GM15510 (cell line): ENCODE results near the gene LRRC59.

Experiments used
- POLR2A ChIP-seq: IDR thresholded peaks from 3 replicates; pipeline ENCODE4 v1.6.1; 2011; ENCODE audit warnings: borderline replicate concordance; ENCODE audit not compliant: insufficient read length; ENCODE audit errors: extremely low read depth

Gene LRRC59

GRCh38 chr17:50372758-50373556, 24.4 kb downstream of the LRRC59 start, which contains the start of the genes EME1 and MRPL27:
Gene EME1, plus strand, starts transcription at chr17:50373229. Its CDS starts 1,980 bp downstream, at chr17:50375209.
Gene MRPL27, minus strand, starts transcription at chr17:50373184. Its CDS starts 14 bp downstream, at chr17:50373170.
- TF ChIP-seq POLR2A: peak; percentile 75

GRCh38 chr17:50372222-50372757, 25.0 kb downstream of the LRRC59 start:
- no peak for TF ChIP-seq POLR2A

- no peak for TF ChIP-seq POLR2A
Observed at GRCh38 chr17:50371526-50371925, 25.8 kb downstream of the LRRC59 start.

DNA sequence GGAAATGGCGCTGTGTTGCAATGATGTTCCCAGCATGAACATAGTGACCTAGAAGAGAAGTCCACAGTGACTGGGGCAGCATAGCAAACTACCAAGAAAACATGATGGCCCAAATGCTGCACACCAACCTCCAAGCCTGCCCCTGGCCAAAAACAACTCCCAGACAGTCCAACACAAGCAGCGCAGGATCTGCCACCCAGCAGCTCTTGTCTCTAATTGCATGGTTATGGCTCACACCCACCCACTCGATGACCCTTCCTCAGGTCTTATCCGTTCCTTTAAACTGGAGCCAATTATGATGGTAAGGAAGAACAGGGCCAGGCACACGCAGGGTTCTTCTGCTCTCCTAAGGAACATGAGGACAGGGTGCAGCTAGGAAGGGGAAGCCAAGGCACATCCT, 27.3 kb downstream of the LRRC59 start:
- TF ChIP-seq POLR2A: no peak

- no peak for TF ChIP-seq POLR2A
Observed at GRCh38 chr17:50367401-50367800, 29.9 kb downstream of the LRRC59 start.

DNA sequence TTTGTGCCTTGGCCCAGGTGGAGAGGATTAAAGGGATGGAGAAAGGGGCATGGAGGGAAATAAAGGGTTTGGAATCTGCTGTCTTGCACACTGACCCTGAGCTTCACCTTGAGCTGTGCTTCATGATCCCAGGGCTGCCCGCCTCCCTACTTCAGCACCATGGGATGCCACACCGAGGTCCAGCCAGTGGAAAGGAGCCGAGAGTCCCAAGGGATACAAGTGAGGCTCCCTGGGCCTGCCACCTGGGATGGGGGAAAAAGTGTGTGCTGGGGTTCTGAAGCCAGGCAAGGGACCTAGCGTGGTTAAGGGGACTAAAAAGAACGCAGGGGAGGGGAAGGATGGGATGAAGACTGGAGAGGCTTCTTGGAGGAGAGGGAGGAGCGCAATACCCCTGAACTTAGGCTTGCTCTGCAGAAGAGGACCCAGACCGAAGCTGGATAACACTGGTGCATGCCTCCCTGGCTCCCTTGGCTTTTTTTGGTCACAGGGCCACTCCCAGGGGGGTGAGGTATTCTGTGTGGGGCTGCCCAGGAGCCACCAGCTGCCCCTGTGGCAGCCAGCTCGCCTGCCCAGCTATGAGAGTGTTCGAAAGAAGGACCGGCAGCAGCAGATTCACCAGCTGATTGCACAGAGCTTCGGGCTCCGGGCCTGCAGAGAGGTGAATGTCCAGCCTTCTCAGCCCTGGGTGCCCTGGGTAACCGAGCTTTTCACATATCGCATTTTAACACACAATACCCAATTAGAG, 31.5 kb downstream of the LRRC59 start:
- TF ChIP-seq POLR2A: no peak

GRCh38 chr17:50365165-50365564, 32.2 kb downstream of the LRRC59 start:
- no peak for TF ChIP-seq POLR2A

DNA sequence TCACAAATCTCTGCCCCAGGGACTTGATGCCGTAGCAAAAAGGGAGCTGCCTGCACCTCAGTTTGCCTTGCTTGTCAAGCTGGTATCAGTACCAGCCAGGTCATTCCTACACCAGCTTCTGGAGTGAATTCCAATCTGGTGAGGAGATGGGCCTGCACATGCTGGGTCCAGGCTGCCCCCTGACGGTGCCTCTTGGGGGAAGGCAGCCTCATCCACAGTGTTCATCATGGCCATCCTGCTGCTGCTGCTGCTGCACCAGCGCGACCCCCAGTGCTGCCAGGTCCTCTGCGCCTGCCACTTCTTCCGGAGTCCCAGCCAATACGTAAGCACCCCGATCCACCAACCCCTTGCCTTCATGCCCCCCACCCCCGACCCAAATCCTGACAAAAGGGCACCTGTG, 32.6 kb downstream of the LRRC59 start:
- TF ChIP-seq POLR2A: no peak

GRCh38 chr17:50364061-50364458, 33.3 kb downstream of the LRRC59 start:
- TF ChIP-seq POLR2A: no peak

- TF ChIP-seq POLR2A: no peak
Observed at GRCh38 chr17:50363217-50364060, 33.9 kb downstream of the LRRC59 start.

GRCh38 chr17:50362661-50363060, 34.7 kb downstream of the LRRC59 start:
- no peak for TF ChIP-seq POLR2A

DNA sequence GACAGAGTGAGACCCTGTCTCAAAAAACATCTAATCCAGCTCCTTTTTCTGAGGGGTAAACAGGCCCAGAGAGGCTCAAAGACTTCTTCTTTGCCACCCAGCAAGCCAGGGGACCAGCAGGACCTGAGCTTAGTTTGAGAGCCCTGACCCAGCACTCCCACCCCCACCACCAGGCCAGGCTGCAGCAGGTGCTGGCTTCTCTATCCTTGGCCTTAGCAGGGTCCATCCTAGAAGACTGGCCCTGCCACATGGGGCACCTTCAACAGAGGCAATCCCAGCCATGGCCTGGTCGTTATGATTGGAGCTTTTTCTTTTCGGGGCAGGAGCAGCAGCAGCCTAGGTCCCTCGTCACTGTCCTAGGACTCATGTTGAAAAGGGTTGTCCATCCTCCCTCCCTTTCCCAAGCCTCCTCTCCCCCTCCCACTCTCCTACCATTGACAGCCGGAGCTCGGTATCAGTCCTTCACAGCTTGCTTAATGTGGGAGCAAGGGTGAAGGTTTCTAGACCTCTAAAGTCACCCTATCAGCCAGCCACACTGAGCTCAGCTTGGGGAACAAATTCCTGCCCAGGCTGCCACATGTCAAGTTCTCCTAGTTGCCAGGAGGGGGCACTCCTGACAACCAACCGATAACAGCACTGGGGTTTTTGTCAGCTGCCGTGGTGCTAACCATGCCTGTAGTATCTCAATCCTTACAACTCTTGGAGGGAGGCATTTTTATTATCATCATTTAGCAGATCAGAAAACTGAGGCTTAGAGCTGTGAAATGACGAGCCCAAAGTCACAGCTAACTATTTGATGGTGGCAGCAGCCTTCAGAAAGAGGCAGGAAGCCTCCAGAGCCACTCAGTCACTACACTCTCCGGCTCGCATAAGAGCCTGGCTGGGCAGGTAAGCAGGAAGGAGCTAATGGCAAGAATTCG, 35.5 kb downstream of the LRRC59 start:
- TF ChIP-seq POLR2A: no peak

DNA sequence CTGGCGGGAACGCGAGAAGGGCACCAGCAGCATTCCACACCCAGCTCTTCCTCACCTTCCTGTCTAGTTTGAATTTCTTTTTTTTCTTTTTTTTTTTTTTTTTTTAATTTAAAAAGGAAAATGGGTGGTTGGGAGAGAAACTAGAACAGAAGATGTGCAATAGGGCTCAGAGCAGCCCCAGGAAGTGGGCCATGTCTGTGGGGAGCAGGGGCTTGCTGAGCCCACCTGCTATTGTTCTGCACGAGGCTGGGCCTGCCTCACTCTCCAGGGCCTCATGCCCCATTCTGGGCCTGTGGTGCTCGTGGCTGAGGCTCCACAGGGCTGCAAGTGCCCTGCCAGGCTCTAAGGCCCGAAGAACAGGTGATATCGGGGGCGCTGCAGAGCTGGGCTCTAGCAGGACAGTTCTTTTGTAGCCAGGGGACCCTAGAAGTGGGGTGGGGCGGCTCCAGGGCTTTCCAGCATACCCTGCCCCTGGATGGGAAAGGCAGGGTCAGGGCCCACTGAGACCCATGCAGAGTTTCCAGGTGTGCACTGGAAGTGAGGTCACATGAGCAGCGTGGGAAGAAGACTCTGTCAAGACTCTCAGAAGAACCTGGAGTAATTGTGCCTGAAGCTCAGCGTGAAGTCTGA, 36.7 kb downstream of the LRRC59 start:
- TF ChIP-seq POLR2A: no peak
